SK-N-SH treated with all-trans-retinoic acid at 6 μM for 48 hours (cell line): Measurements from ENCODE around the gene C22orf23.

Source experiments
- ATAC-seq: fragments of 200-7000 bp; cut with Tn5 transposase; 3 replicates; pipeline ENCODE4 v1.9.1; 2020; ENCODE audit warnings: mild to moderate bottlenecking, moderate library complexity
- BACH2 ChIP-seq: fragments of 250-450 bp; sonication (Bioruptor Pico); IDR thresholded peaks from 2 replicates; pipeline ENCODE4 v1.9.0; 2021; ENCODE audit warnings: mild to moderate bottlenecking, borderline replicate concordance
- CSDC2 ChIP-seq: fragments of 250-450 bp; sonication (Bioruptor Pico); IDR thresholded peaks from 2 replicates; pipeline ENCODE4 v1.5.0; 2020; ENCODE audit warnings: mild to moderate bottlenecking, moderate library complexity
- CSRNP3 ChIP-seq: fragments of 250-450 bp; sonication (Bioruptor Pico); IDR thresholded peaks from 2 replicates; pipeline ENCODE4 v1.5.1; 2021; ENCODE audit warnings: mild to moderate bottlenecking, moderate library complexity
- ESRRG ChIP-seq: fragments of 250-450 bp; sonication (Bioruptor Pico); IDR thresholded peaks from 2 replicates; pipeline ENCODE4 v1.6.1; 2021; ENCODE audit warnings: mild to moderate bottlenecking
- GLIS3 ChIP-seq: fragments of 250-450 bp; sonication (Bioruptor Pico); IDR thresholded peaks from 2 replicates; pipeline ENCODE4 v1.5.0; 2020; ENCODE audit warnings: mild to moderate bottlenecking, moderate library complexity
- ISL1 ChIP-seq: fragments of 250-450 bp; sonication (Bioruptor Pico); IDR thresholded peaks from 2 replicates; pipeline ENCODE4 v2.1.2; 2022; ENCODE audit warnings: mild to moderate bottlenecking, moderate library complexity
- PATZ1 ChIP-seq: fragments of 250-450 bp; sonication (Bioruptor Pico); IDR thresholded peaks from 2 replicates; pipeline ENCODE4 v1.8.0; 2020; ENCODE audit warnings: mild to moderate bottlenecking, moderate library complexity, borderline replicate concordance
- POU6F1 ChIP-seq: fragments of 250-450 bp; sonication (Bioruptor Pico); IDR thresholded peaks from 2 replicates; pipeline ENCODE4 v1.8.0; 2021; ENCODE audit warnings: low read depth, mild to moderate bottlenecking, moderate library complexity, borderline replicate concordance
- PPARA ChIP-seq: fragments of 250-450 bp; sonication (Bioruptor Pico); IDR thresholded peaks from 2 replicates; pipeline ENCODE4 v1.5.0; 2020; ENCODE audit warnings: mild to moderate bottlenecking, borderline replicate concordance
- RARB ChIP-seq: fragments of 250-450 bp; sonication (Bioruptor Pico); IDR thresholded peaks from 2 replicates; pipeline ENCODE4 v1.8.0; 2021; ENCODE audit warnings: mild to moderate bottlenecking, moderate library complexity
- SNAI2 ChIP-seq: fragments of 250-450 bp; sonication (Bioruptor Pico); IDR thresholded peaks from 2 replicates; pipeline ENCODE4 v1.5.0; 2020; ENCODE audit warnings: mild to moderate bottlenecking, moderate library complexity
- TCF4 ChIP-seq: fragments of 250-450 bp; sonication (Bioruptor Pico); IDR thresholded peaks from 2 replicates; pipeline ENCODE4 v1.8.0; 2021; ENCODE audit warnings: mild to moderate bottlenecking, moderate library complexity, borderline replicate concordance
- TOX ChIP-seq: fragments of 250-450 bp; sonication (Bioruptor Pico); IDR thresholded peaks from 2 replicates; pipeline ENCODE4 v1.8.0; 2021; ENCODE audit warnings: mild to moderate bottlenecking, moderate library complexity, borderline replicate concordance
- ZC3H10 ChIP-seq: fragments of 250-450 bp; sonication (Bioruptor Pico); IDR thresholded peaks from 2 replicates; pipeline ENCODE4 v1.5.1; 2021; ENCODE audit warnings: mild to moderate bottlenecking, moderate library complexity
- ZFP3 ChIP-seq: fragments of 250-450 bp; sonication (Bioruptor Pico); IDR thresholded peaks from 2 replicates; pipeline ENCODE4 v1.5.0; 2020; ENCODE audit warnings: mild to moderate bottlenecking, moderate library complexity
- ZFP30 ChIP-seq: fragments of 450-650 bp; formaldehyde crosslinking; IDR thresholded peaks from 2 replicates; pipeline ENCODE4 v1.5.0; 2022; ENCODE audit warnings: mild to moderate bottlenecking, moderate library complexity
- ZNF565 ChIP-seq: fragments of 450-650 bp; formaldehyde crosslinking; conservative IDR thresholded peaks from 2 replicates; pipeline ENCODE4 v1.5.0; 2020; ENCODE audit warnings: low read depth, mild to moderate bottlenecking, moderate library complexity
- ZNF70 ChIP-seq: fragments of 450-650 bp; formaldehyde crosslinking; IDR thresholded peaks from 2 replicates; pipeline ENCODE4 v1.5.0; 2020; ENCODE audit warnings: mild to moderate bottlenecking, moderate library complexity
- ZNF8 ChIP-seq: fragments of 450-650 bp; formaldehyde crosslinking; IDR thresholded peaks from 2 replicates; pipeline ENCODE4 v1.5.0; 2020; ENCODE audit warnings: mild to moderate bottlenecking, moderate library complexity
- TF ChIP-seq, protein P1 (sequence below): fragments of 250-450 bp; sonication (Bioruptor Pico); IDR thresholded peaks from 2 replicates; pipeline ENCODE4 v1.5.0; 2020; ENCODE audit warnings: mild to moderate bottlenecking, moderate library complexity
- TF ChIP-seq, protein P2 (sequence below): fragments of 250-450 bp; sonication (Bioruptor Pico); IDR thresholded peaks from 2 replicates; pipeline ENCODE4 v1.5.1; 2020; ENCODE audit warnings: low read depth, mild to moderate bottlenecking, moderate library complexity

Gene C22orf23

GRCh38 chr22:37953437-37954179, at the start of gene C22orf23, which contains the start of gene POLR2F:
Gene C22orf23, minus strand, starts transcription at chr22:37953601. Its CDS starts 452 bp downstream, at chr22:37953149.
Gene POLR2F, plus strand, starts transcription at chr22:37953699. Its CDS starts 89 bp downstream, at chr22:37953788.
- peak; percentile 91 for ATAC-seq
- TF ChIP-seq ISL1 (no peak), PPARA (no peak), ZC3H10 (CRISPR knock-in tag) (no peak), ZNF70 (CRISPR knock-in tag) (no peak), TCF4 (no peak), ESRRG (CRISPR knock-in tag) (no peak), GLIS3 (CRISPR knock-in tag) (no peak), RARB (no peak), TOX (CRISPR knock-in tag) (no peak), POU6F1 (CRISPR knock-in tag) (no peak), SNAI2 (no peak), CSRNP3 (CRISPR knock-in tag) (no peak)
- TF ChIP-seq, protein P1, sequence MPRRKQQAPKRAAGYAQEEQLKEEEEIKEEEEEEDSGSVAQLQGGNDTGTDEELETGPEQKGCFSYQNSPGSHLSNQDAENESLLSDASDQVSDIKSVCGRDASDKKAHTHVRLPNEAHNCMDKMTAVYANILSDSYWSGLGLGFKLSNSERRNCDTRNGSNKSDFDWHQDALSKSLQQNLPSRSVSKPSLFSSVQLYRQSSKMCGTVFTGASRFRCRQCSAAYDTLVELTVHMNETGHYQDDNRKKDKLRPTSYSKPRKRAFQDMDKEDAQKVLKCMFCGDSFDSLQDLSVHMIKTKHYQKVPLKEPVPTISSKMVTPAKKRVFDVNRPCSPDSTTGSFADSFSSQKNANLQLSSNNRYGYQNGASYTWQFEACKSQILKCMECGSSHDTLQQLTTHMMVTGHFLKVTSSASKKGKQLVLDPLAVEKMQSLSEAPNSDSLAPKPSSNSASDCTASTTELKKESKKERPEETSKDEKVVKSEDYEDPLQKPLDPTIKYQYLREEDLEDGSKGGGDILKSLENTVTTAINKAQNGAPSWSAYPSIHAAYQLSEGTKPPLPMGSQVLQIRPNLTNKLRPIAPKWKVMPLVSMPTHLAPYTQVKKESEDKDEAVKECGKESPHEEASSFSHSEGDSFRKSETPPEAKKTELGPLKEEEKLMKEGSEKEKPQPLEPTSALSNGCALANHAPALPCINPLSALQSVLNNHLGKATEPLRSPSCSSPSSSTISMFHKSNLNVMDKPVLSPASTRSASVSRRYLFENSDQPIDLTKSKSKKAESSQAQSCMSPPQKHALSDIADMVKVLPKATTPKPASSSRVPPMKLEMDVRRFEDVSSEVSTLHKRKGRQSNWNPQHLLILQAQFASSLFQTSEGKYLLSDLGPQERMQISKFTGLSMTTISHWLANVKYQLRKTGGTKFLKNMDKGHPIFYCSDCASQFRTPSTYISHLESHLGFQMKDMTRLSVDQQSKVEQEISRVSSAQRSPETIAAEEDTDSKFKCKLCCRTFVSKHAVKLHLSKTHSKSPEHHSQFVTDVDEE, result no peak

- peak; percentile 74 for ATAC-seq
- TF ChIP-seq TCF4 (no peak), ESRRG (CRISPR knock-in tag) (no peak), ZFP30 (no peak), GLIS3 (CRISPR knock-in tag) (no peak), ZNF8 (CRISPR knock-in tag) (no peak), ZFP3 (no peak), CSDC2 (CRISPR knock-in tag) (no peak), ZNF70 (CRISPR knock-in tag) (no peak)
- TF ChIP-seq, protein P2, sequence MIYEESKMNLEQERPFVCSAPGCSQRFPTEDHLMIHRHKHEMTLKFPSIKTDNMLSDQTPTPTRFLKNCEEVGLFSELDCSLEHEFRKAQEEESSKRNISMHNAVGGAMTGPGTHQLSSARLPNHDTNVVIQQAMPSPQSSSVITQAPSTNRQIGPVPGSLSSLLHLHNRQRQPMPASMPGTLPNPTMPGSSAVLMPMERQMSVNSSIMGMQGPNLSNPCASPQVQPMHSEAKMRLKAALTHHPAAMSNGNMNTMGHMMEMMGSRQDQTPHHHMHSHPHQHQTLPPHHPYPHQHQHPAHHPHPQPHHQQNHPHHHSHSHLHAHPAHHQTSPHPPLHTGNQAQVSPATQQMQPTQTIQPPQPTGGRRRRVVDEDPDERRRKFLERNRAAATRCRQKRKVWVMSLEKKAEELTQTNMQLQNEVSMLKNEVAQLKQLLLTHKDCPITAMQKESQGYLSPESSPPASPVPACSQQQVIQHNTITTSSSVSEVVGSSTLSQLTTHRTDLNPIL (CRISPR knock-in tag), result no peak
Observed at GRCh38 chr22:37999640-38000272, 46.4 kb upstream of the C22orf23 start.

DNA sequence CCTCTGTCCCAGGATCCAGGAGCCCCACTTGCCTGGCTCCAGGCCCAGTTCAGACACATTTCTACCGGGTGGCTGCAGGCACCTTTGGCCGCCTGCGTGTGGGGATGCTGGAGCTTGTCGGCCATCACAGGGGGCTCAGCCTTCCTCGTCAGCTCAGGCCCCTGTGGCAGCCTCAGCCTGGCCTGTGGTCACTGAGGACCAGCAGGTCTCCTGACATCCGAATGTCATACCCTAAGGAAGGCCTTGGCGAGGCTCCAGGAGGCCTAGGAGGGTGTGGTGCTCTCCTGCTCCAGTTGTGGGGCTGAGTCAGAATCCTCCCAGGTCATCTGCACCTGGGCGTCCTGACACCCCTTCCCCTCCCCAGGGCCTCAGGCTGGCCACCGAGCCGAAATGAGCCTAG, 45.8 kb upstream of the C22orf23 start:
- no peak for TF ChIP-seq ZC3H10 (CRISPR knock-in tag)
- TF ChIP-seq RARB, result no peak
- TF ChIP-seq TOX (CRISPR knock-in tag), result no peak
- TF ChIP-seq ZNF565 (CRISPR knock-in tag), result no peak
- no peak for TF ChIP-seq POU6F1 (CRISPR knock-in tag)
- no peak for TF ChIP-seq ZNF70 (CRISPR knock-in tag)
- TF ChIP-seq ISL1, result no peak
- no peak for TF ChIP-seq PATZ1 (CRISPR knock-in tag)
- TF ChIP-seq CSRNP3 (CRISPR knock-in tag), result no peak
- TF ChIP-seq BACH2, result no peak
- ATAC-seq, result no peak
